Posterior vena cava (tissue), 2 donors: Measurements from ENCODE around the gene PSTPIP1. TPM values are rescaled to one million over a fixed set of nuclear protein-coding genes. Genes with fewer than 3 reads are reported as not detected.

Source experiments
- DNase-seq: peaks from one replicate; pipeline ENCODE4 v3.0.0-alpha.2; 2020; ENCODE audit warnings: low spot score
- intact Hi-C, 2 donors: fragments of 100-400 bp; cut with DNase I; formaldehyde crosslinking; loops; one replicate each; pipeline versions ENCODE4 v1.14.1 to v1.14.2; 2022 to 2023
- total RNA-seq, 2 donors: library from RNA; stranded (reverse); fragmentation: NEBNext Ultra II Directional; extraction: Animal tissue kit (Norgen Biotek cat#: 25700); gene quantifications; one replicate each; pipeline ENCODE4 v1.2.1, GENCODE V29; 2021
- donor health status: DM: yes; HTN: yes; CAD: no.
- donor health status: DM: yes; HTN: yes; CAD: no.

The PSTPIP1 gene
- total RNA-seq, 2 donors from 2014 or later, result 12.9 to 18.1 TPM

DNA sequence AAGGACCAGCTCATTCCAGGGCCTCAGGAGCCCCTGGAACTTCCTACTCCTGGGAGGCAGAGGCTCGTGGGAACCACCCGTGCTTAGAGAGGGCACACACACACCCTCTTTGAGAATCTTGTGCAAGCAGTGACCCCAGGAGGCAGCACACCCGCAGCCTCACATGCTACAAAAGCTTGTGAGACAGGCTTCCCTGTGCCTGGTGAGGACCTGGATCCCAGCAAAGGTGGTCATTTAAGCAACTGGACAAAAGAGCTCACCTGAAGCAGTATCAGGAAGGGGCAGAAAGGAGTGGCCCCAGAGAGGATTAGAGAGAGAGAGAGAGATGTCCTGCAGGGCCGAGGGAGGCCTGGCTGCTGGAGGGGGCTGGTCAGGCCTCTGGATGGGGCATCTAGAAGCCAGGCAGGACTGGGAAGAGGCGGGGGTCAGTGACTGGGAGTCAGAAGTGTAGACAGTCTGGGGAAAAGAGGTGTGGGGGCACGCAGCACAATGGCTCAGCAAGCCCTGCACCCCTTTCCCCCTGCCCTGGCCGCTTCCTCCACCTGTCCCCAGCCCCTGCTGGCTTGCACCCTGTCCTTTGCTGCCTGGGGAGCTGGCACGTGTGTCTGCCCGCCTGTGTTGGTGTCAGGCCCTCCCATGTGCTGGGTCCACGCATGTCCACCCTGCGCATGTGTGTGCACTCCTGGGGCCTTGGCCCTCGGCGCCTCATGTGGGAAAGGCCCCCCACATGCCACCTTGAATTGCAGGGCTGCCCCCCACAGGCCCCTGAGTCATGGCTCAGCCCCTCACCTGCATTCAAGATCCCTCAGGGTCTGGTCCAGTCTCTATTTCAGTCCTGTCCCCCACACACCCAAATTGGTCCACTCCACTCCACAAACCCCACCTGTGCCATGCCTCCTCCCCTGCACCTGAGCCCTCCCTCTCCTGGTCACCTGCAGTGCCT lies 39.1 kb downstream of the PSTPIP1 start:
- intact Hi-C loops, result loop anchor here in 1 of 2 donors (5.0 kb wide), 1 partner anchor 977 kb away; the partner anchor contains the start of gene TMEM266
- peak; percentile 57 for DNase-seq

DNA sequence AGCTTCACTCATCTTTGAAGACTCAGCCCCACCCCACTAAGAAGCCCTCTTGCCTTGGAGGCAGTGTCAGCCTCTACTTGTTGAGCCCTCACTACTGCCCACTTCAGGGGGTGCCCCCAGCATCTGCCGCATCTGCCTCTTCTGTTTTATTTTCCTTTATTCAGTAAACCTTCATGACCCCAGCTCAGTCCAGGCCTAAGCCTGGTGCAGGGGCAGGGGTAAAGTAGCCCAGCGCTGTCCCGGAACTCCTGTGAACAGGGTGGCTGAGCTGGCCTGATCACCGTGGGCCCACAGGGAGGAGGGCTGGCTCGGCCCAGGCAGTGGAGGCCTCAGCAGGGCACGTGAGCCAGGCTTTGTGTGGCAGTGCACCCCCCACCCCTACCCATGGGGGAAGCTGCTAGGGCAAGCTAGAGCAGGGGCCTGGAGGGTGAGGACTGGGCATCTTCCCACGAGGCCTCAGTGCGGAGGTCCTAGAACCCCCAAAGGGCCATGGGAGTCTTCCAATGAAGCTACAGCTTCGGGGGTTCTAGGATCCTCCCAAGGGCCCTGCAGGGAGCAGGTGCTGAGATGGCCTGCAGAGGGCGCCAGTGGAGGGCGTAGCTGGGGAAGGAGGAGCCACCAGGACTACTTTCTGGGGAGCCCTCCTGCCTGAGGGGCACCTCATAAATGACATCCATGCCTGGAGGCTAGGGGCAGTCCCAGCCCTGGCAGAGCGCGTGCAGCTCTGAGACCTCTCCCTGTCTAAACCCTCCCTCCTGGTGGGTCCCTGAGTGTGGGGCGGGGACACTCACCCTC lies 40.0 kb downstream of the PSTPIP1 start:
- peak; percentile 81 for DNase-seq
- intact Hi-C loops, result loop anchor here in 1 of 2 donors (5.0 kb wide), 1 partner anchor 978 kb away; the partner anchor contains the start of gene TMEM266

DNA sequence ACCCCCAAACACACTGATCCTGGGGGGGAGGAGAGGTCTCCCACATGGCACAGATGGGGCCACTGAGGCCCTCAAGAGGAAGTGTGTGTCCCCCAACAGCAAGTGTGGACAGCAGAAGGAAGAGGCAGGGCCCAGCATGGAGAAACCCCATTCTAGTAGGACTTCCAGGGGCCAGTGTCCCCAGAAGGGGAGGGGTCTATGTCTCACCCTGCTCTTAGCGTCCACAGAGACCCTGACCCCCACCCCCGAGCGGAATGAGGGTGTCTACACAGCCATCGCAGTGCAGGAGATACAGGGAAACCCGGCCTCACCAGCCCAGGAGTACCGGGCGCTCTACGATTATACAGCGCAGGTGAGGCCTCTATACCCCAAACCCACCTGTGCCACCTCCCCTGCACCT lies 40.7 kb downstream of the PSTPIP1 start:
- DNase-seq, result no peak
- intact Hi-C loops, result no loop called here

DNA sequence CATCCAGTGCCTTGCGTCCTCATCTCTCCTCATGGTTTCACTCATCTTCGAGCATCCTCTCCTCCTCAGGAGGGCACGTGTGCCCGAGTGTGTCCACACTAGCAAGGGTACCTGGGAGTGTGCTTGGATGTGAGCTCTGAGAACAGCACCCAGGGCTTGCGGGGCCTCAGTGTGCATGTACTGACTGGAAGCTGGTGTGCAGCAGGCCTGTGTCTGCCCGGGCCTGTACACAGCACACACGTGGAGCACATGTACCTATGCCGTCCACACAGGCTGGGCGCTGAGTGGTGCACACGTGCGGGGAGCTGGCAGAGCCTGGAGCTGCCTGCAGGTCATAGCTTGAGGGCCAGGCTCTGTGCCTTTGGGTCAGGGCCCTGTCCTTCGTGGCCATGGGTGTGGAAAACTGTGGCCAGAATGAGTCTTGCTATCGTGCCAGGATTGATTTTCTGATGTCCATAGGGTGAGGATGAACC lies 41.1 kb downstream of the PSTPIP1 start:
- intact Hi-C loops, result no loop called here
- peak; percentile 50 for DNase-seq

DNA sequence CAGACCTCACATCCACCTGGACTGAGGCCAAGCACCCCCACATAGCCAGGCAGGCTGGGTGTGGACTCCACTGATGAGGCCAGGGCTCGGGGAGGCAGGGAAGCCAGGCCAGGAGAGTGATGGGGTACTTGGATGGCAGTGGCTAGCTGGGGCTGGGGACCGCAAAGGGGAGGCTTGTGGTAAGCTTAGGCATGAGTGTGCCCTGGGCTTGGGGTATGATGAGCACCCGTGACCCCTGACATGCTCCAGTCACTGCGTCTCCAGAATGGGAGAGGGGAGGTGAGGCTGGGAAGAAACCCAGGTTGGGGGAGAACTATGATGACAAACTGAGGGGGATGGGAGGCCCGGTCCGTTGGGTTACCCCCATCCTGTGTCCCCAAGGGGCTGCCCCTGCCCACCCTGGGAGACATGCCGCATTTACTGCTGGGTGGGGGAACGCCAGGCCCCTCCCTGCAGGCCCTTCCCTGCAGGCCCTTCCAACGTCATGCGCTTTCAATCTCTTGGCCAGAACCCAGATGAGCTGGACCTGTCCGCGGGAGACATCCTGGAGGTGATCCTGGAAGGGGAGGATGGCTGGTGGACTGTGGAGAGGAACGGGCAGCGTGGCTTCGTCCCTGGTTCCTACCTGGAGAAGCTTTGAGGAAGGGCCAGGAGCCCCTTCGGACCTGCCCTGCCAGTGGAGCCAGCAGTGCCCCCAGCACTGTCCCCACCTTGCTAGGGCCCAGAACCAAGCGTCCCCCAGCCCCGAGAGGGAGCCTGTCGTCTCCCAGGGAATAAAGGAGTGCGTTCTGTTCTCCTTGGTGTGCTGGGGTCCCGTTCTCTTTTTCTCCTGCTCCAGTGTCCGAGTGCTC lies 41.8 kb downstream of the PSTPIP1 start:
- peak; percentile 78 for DNase-seq
- intact Hi-C loops, result no loop called here

DNA sequence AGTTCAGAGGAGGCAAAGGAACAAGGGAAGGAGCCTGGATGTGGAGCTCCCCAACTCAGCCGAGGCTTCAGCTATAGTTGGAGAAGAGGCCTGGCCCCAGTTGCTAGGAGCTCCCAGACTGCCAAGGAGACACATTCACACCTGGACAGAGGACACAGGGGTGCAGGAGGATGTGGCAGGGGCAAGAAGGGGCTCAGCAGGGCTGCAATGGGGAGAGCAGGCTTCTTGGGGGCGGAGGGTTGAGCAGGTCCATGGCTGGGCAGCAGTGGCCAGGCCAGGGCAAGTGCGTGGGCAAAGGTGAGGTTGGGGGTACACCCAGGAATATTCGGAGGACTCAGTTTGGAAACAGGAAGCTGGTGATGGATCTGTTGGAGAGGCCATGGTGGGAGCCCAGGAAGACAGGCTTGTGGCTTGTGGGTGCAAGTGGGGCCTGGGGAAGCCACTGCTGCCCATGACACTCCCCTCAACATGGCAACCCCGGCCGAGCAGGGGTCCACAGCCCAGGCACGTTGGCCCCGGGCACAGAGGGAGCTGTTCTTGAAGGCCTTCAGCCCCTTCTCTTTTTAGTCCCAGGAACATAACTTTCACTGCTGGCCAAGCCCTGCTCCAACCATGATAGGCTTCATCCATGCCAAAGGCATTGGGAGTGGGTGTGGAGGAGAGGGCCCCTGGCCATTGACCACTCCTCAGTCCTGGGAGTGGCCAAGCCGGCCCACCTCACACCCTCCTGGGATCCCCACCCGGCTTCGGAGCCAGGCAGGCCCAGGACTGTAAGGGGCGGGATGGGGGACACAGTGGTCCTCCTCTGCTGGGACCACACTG lies 42.7 kb downstream of the PSTPIP1 start:
- intact Hi-C loops, result no loop called here
- DNase-seq, result peak; percentile 76

DNA sequence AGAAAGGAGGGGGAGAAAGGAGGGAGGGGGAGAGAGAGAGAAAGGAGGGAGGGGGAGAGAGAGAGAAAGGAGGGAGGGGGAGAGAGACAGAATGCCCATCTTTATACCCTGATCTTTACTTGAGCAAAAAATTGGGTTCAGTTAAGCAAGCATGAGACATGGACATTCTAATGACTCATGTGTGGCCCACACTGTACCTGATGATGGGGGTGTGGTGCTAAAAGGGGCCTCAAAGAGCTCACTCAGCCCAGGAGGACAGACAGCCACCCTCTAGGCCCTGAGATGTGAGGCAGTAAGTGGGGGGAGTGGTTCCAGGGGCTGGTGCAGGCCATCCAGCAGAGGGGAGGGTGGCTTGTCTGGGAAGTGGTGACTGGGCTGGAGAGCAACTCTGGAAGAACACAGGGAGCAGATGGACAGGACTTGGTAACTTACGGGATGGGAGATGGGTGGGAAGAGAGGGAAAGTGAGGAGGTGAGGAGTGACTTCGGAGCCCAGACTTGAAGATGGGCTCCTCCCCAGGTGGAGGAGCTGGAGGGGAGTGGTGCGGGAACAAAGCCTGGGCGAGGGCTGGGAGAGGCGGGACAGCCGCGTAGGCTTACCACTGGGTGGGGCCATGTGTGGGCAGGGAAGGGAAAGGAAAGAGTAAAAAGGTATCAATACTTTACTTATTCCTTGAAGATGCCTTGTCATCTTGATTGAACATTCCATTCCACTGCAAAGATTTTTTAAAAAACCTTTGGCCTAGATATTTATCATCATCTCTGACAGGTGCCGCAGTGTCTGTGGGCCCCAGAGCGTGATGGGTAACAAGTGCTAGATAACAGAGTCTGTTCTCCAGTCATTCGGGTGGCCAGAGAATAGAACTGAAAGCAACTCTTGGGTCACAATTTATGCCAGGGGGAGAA lies 43.6 kb downstream of the PSTPIP1 start:
- DNase-seq, result no peak
- intact Hi-C loops, result no loop called here

DNA sequence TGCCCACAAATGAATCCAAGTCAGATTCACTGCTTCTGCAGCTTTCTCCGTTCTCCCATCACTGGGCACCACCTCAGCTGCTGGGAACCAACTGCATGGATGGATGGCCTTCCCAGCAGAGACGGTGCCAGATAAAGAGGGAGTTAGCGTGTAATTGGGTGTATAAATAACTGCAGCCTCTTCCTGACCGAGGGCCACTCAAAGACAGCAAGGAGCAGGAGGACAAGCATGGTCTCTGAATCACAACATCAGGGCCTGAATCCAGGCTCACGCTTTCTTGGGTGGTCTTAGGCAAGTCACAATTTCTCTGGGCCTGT lies 44.2 kb downstream of the PSTPIP1 start:
- DNase-seq, result no peak
- intact Hi-C loops, result no loop called here

DNA sequence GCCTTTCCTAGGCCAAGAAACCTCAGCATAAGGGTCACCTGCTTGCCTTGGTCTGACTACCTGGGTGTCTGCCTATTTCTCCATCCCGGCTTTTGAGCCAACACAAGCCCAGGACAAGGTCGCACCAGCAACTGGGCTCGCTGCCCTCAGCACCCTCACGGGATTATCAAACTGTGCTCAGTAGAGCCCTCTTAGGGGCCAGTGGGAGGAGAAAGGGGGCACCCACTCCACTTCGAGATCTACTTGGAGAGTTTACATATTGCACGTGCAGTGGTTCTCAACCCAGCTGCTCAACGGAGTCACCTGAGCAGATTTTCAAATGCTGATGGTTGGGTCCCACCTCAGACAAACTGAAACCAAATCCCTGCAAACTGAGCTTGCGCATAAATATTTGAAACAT lies 44.9 kb downstream of the PSTPIP1 start:
- intact Hi-C loops, result no loop called here
- DNase-seq, result no peak

DNA sequence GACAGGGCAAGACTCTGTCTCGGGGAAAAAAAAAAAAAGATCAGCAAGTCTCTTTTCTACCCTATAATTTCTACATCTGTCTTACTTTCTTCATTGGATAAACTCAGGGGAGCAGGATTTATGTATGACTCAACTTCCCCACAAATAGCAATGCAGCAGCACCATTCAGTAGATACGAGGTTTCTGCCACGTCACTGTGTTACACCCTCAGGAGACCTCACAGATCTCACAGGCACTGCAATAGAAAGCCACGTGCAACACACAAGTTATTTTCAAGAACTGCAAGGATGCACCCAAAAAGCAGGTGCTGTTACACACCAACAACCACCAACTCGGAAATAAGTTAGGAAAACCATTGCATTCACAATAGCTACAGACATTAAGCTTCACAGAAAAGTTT lies 45.7 kb downstream of the PSTPIP1 start:
- DNase-seq, result no peak
- intact Hi-C loops, result no loop called here

DNA sequence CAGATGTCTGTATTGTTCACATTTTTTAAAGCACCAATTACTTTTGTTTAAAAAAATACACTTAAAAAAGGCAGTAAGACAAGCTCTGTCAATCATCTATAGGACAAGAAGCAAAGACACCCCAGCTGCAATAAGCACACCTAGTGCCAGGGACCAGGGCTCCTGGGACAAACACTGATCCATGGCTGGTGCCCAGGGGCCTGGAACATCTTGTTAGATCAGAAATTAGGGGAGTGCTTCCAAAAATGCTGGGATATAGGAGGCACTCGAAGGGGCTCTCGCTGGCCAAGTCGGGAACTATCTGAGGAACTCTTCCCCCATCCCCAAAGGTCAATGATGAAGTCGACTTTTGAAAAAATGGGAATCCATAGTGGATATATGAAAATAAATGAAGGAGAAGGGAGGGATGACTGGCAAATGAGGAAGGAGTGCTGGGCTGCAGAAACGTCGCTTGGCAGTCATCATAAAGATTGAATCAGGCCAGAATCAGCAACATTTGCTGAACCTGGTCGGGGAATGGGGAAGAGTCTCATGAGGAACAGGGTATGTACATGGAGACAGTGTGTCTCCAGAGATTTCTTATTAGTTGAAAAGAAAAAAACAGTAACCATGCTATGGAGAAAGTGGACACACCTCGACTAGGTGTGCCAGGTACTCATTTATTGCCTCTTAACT lies 47.5 kb downstream of the PSTPIP1 start:
- intact Hi-C loops, result no loop called here
- no peak for DNase-seq

DNA sequence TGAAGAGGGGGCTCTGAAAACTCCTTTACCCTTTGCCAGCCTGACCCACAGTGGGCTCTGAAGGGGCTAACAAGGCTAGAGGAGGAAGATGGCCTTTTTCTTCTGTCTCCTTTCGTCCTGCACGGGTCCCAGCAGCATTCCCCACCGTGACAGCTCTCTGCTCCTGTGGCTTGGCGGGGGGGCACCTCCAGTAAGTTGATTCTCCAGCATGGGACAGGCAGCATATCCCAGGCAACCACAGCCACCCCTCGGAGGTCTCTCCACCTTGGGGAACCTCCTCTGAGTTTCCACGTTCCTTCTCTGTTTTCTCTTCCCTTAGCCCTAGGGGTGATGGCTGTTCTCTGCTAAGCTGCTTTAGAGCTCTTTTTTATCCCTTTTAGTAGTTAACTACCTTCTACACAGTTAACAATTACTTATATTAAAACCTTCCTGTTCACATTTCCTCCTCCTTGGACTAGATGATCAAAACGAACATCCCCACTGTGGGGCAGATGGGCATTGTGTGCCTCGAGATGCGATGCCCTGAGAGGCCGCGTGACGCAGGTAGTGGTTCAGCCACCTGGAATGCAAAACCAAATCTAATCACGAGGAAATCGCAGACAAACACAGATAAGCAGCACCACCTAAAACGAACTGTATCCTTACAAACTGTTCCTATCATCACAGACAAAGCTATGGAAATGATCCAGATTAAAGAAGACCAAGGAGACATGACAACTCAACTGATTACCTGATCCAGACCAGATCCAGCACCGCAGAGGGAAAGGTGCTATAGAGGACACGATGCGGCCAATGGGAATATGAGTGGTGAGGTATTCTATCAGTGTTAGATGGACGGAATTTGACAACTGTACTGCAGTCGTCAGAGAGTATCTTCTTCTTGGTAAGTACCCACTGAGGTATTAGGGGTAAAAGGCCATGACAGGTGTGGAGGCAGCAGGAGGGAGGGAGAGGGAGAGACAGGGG lies 48.3 kb downstream of the PSTPIP1 start:
- intact Hi-C loops, result no loop called here

DNA sequence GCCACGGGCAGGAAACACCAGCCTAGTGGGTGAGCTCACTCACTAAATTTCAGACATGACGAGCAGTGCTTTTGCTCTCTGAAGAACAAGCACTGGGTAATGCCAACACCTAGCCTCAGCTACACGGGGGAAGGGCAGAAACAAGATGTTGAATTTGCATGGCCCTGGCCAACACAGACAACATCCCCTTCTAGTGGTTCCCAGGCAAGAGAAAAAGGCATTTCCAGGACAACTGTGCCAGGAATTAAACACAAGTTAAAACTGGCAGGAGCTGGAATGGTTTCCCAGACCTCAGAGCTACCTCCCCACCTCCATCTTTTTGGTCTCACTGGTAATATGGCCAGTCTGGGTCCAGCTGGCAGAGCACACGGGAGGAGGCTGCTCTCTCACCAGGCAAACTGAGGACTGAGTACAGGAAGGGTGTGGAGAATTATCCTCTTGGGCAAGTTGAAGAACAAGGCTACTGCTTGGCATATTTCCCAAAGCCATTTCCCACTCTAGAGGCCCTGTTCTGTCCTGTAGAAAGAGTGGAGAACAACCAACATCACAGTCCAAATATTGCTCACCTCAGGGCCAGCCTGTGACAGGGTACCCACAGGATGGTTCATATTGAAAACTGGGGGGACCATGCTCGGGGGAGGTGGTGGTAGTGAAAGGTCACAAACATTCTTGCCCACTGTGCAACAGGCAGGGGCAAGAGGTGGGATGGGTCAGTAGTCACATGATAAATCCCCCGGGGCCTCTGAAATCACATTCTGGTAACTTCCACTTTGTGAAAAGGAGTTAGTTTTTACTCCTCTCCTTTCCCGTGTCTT lies 49.5 kb downstream of the PSTPIP1 start:
- DNase-seq, result no peak
- intact Hi-C loops, result no loop called here

More for the DNA sequence above, 48.3 kb downstream of the PSTPIP1 start:
- DNase-seq, result no peak

DNA sequence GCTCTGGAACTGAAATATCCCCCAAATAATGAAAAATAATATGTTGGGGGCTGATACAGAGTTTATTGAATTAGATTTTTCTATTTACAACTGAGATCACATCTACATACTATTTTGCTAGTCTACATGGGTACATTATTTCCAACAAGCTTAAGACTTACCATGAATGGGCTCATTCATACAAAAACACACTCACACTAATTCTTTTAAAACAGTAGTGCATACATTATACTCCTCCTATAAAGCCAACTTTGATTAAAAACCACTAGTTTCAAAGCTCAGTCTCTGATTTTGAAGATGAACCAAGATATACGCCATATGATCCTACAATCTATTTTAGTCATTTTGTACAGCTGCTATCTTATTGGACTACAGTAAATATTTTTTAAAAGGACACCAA lies 51.1 kb downstream of the PSTPIP1 start:
- no peak for DNase-seq
- intact Hi-C loops, result no loop called here
